Tibial artery (tissue), 4 donors: Measurements from ENCODE around the gene EFCAB14.
"Not testable (repeated sequence)": the region's sequence is repeated elsewhere in the genome, so short reads cannot be mapped to it uniquely, and the experiment has no call there.

Experiments used
- DNase-seq, 2 donors: peaks; one replicate each; pipeline ENCODE4 v3.0.0-alpha.2; 2019
- H3K27ac ChIP-seq, 2 donors: fragments of 200-600 bp; sonication (generic) in 1 of 2; 1 replicate in 1 of 2; 2 replicates in 1 of 2; pipeline ENCODE4 v1.5.1; 2018 to 2019; ENCODE audit warnings: mild to moderate bottlenecking in 1 of 2
- H3K27me3 ChIP-seq, 2 donors: fragments of 200-600 bp; sonication (generic) in 1 of 2; one replicate each; pipeline versions ENCODE4 v1.5.1 to v1.6.0; 2016 to 2019
- H3K36me3 ChIP-seq, 3 donors: fragments of 200-600 bp; sonication (generic) in 2 of 3; one replicate each; pipeline ENCODE4 v1.5.1; 2016 to 2019; ENCODE audit warnings: mild to moderate bottlenecking in 2 of 3
- H3K4me1 ChIP-seq, 4 donors: fragments of 200-600 bp; sonication (generic) in 2 of 4; 1 replicate in 3 of 4; 2 replicates in 1 of 4; pipeline ENCODE4 v1.5.1; 2016 to 2019
- H3K4me3 ChIP-seq, 2 donors: fragments of 200-600 bp; sonication (generic) in 1 of 2; 1 replicate in 1 of 2; 2 replicates in 1 of 2; pipeline ENCODE4 v1.5.1; 2018 to 2019; ENCODE audit warnings: mild to moderate bottlenecking in 2 of 2
- H3K9me3 ChIP-seq, 3 donors: fragments of 200-600 bp; sonication (generic) in 1 of 3; one replicate each; pipeline ENCODE4 v1.5.1; 2016 to 2019
- intact Hi-C: fragments of 100-400 bp; cut with DNase I; formaldehyde crosslinking; loops from one replicate; pipeline ENCODE4 v1.15.0; 2023; ENCODE audit warnings: low total_unique reads
- TF ChIP-seq, protein P1 (sequence below), 2 experiments: fragments of 200-600 bp in 1 of 2; fragments of 450-650 bp in 1 of 2; IDR thresholded peaks; one replicate each; pipeline ENCODE4 v1.5.1; 2017 to 2019; ENCODE audit warnings: antibody characterized with exemption in 2 of 2, mild to moderate bottlenecking in 1 of 2, moderate library complexity in 1 of 2

The EFCAB14 gene

DNA sequence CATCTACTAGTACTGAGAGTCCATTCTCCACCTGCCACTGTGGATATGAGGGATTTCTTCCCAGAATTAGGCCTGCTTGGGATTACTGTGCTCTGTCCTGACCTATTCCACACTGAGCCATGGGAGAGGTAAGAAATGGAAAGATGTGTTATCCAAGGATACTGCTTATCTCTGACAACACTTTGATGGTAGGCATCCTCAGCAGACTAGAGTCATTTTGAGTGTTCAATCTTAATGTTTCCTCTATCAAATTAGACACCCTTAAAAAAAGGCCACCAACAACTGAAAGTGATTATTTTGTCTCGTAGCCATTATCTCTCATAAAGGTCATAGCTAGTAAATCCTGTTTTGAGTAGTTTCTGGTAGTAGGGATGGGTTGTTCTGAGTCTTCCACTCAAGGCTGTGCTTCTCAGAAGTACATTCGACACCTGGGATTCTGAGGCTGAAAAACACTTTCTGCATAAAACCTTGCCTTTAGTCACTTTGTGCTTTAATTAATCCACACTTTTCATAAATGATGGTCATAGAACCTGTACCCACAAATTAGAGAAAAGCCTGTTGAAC lies 59.5 kb downstream of the EFCAB14 start:
- Histone ChIP-seq H3K27ac (no peak overlapping the region), H3K9me3 (no peaks in the 10 kb centered on the region), H3K4me3 (no peak overlapping the region), H3K27me3 (no peaks in the 10 kb centered on the region), H3K36me3 (peaks cover 66 to 76% (median 72%) of the 10 kb centered on the region in 3 donors), H3K4me1 (peaks cover 0 to 1% (median 0%) of the 10 kb centered on the region in 4 donors)
- DNase-seq = no peak
- intact Hi-C loops = no loop called here
- TF ChIP-seq, protein P1, sequence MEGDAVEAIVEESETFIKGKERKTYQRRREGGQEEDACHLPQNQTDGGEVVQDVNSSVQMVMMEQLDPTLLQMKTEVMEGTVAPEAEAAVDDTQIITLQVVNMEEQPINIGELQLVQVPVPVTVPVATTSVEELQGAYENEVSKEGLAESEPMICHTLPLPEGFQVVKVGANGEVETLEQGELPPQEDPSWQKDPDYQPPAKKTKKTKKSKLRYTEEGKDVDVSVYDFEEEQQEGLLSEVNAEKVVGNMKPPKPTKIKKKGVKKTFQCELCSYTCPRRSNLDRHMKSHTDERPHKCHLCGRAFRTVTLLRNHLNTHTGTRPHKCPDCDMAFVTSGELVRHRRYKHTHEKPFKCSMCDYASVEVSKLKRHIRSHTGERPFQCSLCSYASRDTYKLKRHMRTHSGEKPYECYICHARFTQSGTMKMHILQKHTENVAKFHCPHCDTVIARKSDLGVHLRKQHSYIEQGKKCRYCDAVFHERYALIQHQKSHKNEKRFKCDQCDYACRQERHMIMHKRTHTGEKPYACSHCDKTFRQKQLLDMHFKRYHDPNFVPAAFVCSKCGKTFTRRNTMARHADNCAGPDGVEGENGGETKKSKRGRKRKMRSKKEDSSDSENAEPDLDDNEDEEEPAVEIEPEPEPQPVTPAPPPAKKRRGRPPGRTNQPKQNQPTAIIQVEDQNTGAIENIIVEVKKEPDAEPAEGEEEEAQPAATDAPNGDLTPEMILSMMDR (IDR thresholded peaks at IDR 0.05) = no peak

DNA sequence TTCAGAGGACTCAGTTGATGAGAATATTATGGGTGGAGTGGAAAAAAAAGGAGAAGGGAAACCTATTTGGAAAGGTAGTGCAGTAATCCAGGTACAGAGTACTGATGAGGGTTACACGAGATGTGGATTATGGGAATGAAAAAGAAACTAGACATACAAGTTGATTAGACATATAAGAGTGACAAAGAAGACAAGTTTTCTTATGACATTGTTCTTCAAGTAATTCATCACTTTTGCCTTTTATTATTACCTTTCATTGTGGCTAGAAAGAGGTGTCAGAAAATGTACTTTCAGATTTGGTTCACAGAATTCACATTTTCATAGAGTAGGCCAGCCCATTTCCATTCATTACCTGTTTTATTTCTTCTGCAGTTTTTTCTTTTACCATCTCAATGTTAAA lies 61.1 kb downstream of the EFCAB14 start:
- Histone ChIP-seq H3K4me1 (no peaks in the 10 kb centered on the region), H3K27ac (no peak overlapping the region), H3K4me3 (no peak overlapping the region), H3K36me3 (peaks cover 60 to 81% (median 71%) of the 10 kb centered on the region in 3 donors), H3K9me3 (no peaks in the 10 kb centered on the region), H3K27me3 (no peaks in the 10 kb centered on the region)
- intact Hi-C loops = no loop called here
- no peak for DNase-seq
- TF ChIP-seq, protein P1 (IDR thresholded peaks at IDR 0.05) = no peak

DNA sequence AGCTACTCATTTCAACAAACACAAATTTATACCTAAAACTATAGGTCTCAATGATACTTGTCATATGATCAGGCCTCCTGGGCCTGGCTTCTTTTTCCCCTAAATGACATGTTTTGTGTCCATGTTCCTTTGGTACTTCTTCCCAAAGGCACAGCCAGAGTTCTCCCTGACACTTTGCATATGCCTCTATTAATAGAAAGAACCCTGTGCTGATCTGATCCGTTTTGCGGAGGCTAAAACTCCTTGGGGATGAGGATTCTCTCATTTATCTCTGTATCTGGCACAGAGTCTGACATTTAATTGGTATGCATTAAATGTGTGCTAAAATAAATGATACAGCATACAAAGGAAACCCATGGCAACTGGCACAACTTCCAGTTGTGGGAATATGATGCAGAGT lies 62.3 kb downstream of the EFCAB14 start:
- H3K9me3 ChIP-seq = no peaks in the 10 kb centered on the region
- H3K27me3 ChIP-seq = no peaks in the 10 kb centered on the region
- H3K27ac ChIP-seq = no peak overlapping the region
- no peak for DNase-seq
- H3K4me1 ChIP-seq = no peaks in the 10 kb centered on the region
- TF ChIP-seq, protein P1 (IDR thresholded peaks at IDR 0.05) = no peak
- no peak overlapping the region for H3K4me3 ChIP-seq
- intact Hi-C loops = no loop called here
- peaks cover 70 to 84% (median 73%) of the 10 kb centered on the region in 3 donors for H3K36me3 ChIP-seq

DNA sequence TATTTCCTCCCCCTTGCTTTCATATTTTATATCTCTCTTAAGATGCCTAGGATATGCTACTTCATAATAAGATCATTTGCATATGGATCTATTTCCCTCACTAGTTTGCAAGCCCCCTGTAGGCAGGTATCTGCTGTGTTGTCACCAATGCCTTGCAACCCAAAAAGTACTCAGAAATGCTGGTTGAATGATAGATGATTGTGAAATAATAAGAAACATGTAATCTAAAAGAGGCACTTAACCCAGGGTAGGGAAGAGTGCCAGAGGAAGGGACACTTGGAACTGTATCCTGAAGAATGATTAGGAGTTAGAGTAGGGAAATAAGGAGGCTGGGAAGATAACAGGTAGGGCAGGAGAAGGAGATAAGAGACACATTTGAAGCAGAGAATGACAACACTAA lies 63.1 kb downstream of the EFCAB14 start:
- no peak overlapping the region for H3K27ac ChIP-seq
- TF ChIP-seq, protein P1 (IDR thresholded peaks at IDR 0.05) = no peak
- H3K36me3 ChIP-seq = peaks cover 71 to 84% (median 75%) of the 10 kb centered on the region in 3 donors
- no peaks in the 10 kb centered on the region for H3K4me1 ChIP-seq
- intact Hi-C loops = no loop called here
- no peak for DNase-seq
- no peaks in the 10 kb centered on the region for H3K27me3 ChIP-seq
- H3K9me3 ChIP-seq = no peaks in the 10 kb centered on the region
- H3K4me3 ChIP-seq = no peak overlapping the region

DNA sequence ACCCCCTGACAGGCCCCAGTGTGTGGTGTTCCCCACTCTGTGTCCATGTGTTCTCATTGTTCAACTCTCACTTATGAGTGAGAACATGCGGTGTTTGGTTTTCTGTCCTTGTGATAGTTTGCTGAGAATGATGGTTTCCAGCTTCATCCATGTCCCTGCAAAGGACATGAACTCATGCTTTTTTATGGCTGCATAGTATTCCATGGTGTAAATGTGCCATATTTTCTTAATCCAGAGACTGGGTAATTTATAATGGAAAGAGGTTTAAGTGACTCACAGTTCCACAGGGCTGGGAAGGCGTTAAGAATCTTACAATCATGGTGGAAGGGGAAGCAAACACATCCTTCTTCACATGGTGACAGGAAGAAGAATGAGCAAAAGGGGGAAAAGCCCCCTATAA lies 64.2 kb downstream of the EFCAB14 start:
- H3K36me3 ChIP-seq = peaks cover 76 to 87% (median 81%) of the 10 kb centered on the region in 3 donors
- H3K27me3 ChIP-seq, H3K4me1 ChIP-seq, H3K27ac ChIP-seq, H3K4me3 ChIP-seq, H3K9me3 ChIP-seq, DNase-seq, intact Hi-C loops: not testable (repeated sequence)

GRCh38 chr1:46654012-46654411 lies 64.9 kb downstream of the EFCAB14 start:
- Histone ChIP-seq H3K4me3 (no peak overlapping the region), H3K9me3 (peaks cover 0 to 5% (median 0%) of the 10 kb centered on the region in 3 donors), H3K27me3 (no peaks in the 10 kb centered on the region), H3K4me1 (no peaks in the 10 kb centered on the region), H3K27ac (peak overlapping the region; percentile 12 to 48), H3K36me3 (peaks cover 78 to 87% (median 82%) of the 10 kb centered on the region in 3 donors)
- intact Hi-C loops = no loop called here
- DNase-seq = no peak
- TF ChIP-seq, protein P1 (IDR thresholded peaks at IDR 0.05) = no peak
